ENCODE results near the gene WDR45B.

WDR45B gene

DNA sequence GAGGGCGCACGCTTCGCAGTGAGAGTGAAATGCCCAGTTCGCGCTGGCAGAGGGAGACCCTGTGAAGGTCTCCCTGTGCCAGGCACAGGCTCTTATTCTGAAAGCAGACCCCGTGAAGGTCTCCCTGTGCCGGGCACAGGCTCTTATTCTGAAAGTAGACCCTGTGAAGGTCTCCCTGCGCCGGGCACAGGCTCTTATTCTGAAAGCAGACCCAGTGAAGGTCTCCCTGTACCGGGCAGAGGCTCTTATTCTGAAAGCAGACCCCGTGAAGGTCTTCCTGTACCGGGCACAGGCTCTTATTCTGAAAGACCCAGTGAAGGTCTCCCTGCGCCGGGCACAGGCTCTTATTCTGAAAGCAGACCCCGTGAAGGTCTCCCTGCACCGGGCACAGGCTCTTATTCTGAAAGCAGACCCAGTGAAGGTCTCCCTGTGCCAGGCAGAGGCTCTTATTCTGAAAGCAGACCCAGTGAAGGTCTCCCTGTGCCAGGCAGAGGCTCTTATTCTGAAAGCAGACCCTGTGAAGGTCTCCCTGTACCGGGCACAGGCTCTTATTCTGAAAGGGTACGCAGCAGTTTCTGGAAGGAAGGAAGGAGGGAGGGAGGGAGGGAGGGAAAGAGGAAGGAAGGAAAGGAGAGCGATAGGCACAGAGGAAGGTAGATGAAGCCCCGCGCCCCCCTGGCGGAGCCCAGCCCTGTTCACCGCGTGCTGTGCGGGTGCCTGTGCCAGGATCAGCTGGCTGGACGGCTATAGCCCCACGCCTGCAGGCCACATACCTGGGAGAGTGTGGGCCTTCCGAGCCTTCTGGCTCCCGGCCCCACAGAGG is 55.3 kb downstream of the WDR45B start:
- DNase-seq (ENCODE audit: extremely low read depth, low read depth), result peak; percentile 69
- TF ChIP-seq, protein P1, sequence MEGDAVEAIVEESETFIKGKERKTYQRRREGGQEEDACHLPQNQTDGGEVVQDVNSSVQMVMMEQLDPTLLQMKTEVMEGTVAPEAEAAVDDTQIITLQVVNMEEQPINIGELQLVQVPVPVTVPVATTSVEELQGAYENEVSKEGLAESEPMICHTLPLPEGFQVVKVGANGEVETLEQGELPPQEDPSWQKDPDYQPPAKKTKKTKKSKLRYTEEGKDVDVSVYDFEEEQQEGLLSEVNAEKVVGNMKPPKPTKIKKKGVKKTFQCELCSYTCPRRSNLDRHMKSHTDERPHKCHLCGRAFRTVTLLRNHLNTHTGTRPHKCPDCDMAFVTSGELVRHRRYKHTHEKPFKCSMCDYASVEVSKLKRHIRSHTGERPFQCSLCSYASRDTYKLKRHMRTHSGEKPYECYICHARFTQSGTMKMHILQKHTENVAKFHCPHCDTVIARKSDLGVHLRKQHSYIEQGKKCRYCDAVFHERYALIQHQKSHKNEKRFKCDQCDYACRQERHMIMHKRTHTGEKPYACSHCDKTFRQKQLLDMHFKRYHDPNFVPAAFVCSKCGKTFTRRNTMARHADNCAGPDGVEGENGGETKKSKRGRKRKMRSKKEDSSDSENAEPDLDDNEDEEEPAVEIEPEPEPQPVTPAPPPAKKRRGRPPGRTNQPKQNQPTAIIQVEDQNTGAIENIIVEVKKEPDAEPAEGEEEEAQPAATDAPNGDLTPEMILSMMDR (IDR thresholded peaks at IDR 0.05; ENCODE audit: low read depth, low read length, missing control alignments), result no peak
- H3K4me3 ChIP-seq (replicated peaks; ENCODE audit: low read depth, low read length), result peak overlapping the region; percentile 54

DNA sequence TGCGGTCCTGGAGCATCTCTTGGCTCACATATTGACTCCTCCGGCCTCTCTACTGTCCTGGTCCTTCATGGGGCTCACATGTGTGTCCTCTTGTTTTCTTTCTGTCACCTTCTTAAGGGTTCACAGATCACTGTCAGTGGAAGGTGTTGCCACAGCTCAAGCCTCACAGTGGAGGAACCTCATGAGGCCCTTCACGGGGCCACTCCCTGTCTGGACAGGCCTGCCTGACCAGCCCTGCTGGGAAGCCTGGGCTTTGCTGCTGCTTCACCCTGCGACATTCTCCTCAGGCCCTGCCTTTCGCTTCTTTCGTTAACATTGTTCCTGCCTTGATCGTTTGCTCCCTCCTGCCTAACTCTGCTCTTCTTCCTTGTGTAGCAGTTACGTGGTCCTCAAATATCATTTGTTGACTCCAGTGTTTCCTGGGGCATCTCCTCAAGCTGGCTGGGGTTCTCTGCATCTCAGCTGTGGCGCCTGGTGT is 55.9 kb downstream of the WDR45B start:
- no peak for DNase-seq (ENCODE audit: extremely low read depth, low read depth)
- H3K4me3 ChIP-seq (replicated peaks; ENCODE audit: low read depth, low read length), result no peak overlapping the region
- TF ChIP-seq, protein P1 (IDR thresholded peaks at IDR 0.05; ENCODE audit: low read depth, low read length, missing control alignments), result no peak

DNA sequence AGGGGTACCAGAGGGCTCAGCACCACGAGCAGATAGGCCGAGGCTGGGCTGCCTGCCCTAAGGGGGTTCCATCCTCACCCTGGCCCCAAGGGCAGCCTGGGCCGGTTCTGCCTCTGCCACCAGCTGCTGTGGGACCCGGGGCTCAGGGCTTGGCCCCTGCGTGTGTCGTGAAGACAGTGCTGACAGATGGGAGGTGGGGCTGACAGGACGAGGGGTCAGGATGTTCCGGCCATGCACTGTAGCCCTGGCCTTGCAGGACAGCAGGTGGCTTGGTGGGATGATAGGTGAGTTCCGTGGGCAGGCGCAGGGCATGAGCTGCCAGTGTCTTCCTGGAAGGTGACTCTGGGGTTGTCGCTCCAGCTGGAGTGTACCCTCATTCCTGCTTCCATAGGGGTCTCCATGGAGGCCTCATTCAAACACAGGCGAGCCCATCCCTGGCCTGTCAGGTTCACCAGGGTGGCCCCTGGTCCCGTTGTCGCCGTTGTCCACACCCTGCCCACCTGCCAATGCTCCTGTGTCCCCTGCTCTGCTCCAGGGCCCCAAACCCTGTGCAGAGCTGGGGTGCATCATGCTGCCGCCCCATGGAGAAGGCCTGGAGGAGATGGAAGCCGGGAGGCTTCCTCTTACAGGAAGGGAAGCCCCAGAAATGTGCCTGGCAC is 57.2 kb downstream of the WDR45B start:
- DNase-seq (ENCODE audit: extremely low read depth, low read depth), result no peak
- H3K4me3 ChIP-seq (replicated peaks; ENCODE audit: low read depth, low read length), result no peak overlapping the region
- TF ChIP-seq, protein P1 (IDR thresholded peaks at IDR 0.05; ENCODE audit: low read depth, low read length, missing control alignments), result no peak

DNA sequence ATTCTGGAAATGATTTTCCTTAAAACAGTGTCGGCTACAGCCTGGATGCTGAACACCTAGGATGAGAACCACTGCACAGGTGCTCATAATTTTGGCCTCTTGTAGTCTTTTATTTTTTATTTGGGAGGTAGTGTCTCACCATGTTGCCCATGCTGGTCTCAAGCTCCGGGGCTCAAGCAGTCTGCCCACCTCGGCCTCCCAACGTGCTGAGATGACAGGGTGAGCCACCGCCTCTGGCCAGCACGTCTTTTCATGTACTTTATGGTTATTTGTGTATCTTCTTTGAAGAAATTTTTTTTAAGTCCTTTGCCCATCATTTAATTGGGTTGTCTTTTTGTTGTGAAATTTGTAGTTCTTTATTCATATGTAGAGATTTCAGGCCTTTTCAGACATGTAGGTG is 58.0 kb downstream of the WDR45B start:
- DNase-seq (ENCODE audit: extremely low read depth, low read depth), result no peak
- H3K4me3 ChIP-seq (replicated peaks; ENCODE audit: low read depth, low read length), result no peak overlapping the region
- TF ChIP-seq, protein P1 (IDR thresholded peaks at IDR 0.05; ENCODE audit: low read depth, low read length, missing control alignments), result no peak

DNA sequence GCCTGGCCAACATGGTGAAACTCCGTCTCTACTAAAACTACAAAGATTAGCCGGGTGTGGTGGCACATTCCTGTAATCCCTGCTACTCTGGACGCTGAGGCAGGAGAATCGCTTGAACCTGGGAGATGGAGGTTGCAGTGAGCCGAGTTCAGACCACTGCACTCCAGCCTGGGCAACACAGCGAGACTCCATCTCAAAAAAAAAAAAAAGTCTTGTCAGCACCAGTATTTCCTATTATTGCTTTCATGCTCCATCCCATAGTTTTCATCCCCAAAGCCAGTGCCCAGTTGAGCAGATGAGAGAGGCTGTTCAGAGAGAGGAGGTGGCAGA is 58.4 kb downstream of the WDR45B start:
- no peak for DNase-seq (ENCODE audit: extremely low read depth, low read depth)
- H3K4me3 ChIP-seq (replicated peaks; ENCODE audit: low read depth, low read length), result no peak overlapping the region
- TF ChIP-seq, protein P1 (IDR thresholded peaks at IDR 0.05; ENCODE audit: low read depth, low read length, missing control alignments), result no peak

DNA sequence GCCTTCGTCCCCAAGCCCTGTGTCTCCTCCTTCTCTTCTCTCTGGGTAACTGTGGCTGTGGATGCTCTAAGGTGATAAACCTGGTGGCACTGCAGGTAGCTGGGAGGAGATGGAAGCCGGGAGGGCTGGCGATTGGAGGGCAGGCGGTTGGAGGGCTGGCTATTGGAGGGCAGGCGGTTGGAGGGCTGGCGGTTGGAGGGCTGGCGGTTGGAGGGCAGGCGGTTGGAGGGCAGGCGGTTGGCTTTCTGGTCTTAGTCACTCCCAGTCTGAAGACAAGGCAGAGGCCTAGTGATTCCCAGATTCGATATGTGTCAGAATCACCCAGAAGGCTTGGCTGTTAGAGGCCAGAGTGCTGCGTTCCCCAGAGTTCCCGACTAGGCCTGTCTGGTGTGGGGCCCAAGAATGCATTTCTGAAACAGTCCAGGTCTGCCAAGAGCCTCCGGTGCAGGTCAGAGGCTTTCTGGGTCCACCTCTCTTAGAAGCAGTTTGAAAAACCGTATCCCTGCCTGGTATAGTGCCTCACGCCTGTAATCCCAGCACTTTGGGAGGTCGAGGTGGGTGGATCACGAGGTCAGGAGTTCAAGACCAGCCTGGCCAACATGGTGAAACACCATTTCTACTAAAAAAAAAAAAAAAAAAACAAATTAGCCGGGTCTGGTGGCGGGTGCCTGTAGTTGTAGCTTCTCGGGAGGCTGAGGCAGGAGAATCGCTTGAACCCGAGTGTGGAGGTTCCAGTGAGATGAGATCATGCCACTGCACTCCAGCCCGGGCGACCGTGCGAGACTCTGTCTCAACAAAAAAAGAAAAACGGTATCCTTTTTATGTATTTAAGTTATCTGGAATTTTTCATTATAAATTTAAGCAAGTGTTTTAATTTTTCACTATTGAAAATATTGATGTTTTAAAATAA is 59.7 kb downstream of the WDR45B start:
- TF ChIP-seq, protein P1 (IDR thresholded peaks at IDR 0.05; ENCODE audit: low read depth, low read length, missing control alignments), result no peak
- H3K4me3 ChIP-seq (replicated peaks; ENCODE audit: low read depth, low read length), result no peak overlapping the region
- DNase-seq (ENCODE audit: extremely low read depth, low read depth), result no peak
